Tibial nerve (tissue), 4 donors: Measurements from ENCODE around the gene LSM2.

Source experiments
- EP300 ChIP-seq, 2 donors: sonication (generic); formaldehyde crosslinking; IDR thresholded peaks; one replicate each; pipeline ENCODE4 v1.6.1; 2017; ENCODE audit warnings: antibody characterized with exemption in 2 of 2, mild to moderate bottlenecking in 1 of 2
- POLR2A ChIP-seq, 2 donors: fragments of 450-650 bp; IDR thresholded peaks; one replicate each; pipeline ENCODE4 v1.6.1; 2017; ENCODE audit warnings: antibody characterized with exemption in 2 of 2, mild to moderate bottlenecking in 2 of 2, moderate library complexity in 2 of 2
- TF ChIP-seq, protein P1 (sequence below), 5 experiments: fragments of 200-600 bp in 3 of 5; fragments of 450-650 bp in 2 of 5; sonication (generic) in 3 of 5; IDR thresholded peaks; one replicate each; pipeline ENCODE4 v1.5.1; 2016 to 2019; ENCODE audit warnings: antibody characterized with exemption in 5 of 5, mild to moderate bottlenecking in 3 of 5, moderate library complexity in 2 of 5

DNA sequence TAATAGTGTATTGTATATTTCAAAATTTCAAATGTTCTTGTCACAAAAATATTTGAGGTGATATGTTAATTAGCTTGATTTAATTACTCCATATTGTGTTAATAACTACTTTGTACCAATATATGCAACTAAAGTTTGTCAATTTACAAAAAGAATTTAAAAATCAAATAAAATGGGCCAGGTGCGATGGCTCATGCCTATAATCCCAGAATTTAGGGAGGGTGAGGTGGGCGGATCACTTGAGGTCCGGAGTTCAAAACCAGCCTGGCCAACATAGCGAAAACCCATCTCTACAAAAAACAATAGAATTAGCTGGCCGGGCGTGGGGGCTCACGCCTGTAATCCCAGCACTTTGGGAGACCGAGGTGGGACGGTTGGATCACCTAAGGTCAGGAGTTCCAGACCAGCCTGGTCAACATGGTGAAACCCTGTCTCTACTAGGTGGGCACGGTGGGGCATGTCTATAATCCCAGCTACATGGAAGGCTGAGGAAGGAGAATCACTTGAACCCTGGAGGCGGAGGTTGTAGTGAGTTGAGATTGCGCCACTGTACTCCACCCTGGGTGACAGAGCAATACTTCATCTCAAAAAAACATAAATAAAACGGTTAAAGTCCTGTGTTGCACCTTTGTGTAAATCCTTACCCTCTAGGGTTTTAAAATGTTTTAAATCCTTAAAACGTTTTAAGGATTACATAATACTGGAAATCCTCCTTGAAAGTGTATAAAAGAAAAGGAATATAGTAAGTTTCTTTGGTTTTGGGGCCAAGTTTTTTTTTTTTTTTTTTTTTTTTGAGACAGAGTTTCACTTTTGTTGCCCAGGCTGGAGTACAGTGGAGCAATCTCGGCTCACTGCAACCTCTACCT, 24.8 kb upstream of the LSM2 start:
- TF ChIP-seq, protein P1, sequence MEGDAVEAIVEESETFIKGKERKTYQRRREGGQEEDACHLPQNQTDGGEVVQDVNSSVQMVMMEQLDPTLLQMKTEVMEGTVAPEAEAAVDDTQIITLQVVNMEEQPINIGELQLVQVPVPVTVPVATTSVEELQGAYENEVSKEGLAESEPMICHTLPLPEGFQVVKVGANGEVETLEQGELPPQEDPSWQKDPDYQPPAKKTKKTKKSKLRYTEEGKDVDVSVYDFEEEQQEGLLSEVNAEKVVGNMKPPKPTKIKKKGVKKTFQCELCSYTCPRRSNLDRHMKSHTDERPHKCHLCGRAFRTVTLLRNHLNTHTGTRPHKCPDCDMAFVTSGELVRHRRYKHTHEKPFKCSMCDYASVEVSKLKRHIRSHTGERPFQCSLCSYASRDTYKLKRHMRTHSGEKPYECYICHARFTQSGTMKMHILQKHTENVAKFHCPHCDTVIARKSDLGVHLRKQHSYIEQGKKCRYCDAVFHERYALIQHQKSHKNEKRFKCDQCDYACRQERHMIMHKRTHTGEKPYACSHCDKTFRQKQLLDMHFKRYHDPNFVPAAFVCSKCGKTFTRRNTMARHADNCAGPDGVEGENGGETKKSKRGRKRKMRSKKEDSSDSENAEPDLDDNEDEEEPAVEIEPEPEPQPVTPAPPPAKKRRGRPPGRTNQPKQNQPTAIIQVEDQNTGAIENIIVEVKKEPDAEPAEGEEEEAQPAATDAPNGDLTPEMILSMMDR (IDR thresholded peaks at IDR 0.05): no peak
- TF ChIP-seq EP300 (IDR thresholded peaks at IDR 0.05): peak in 1 of 2 donors; percentile 36
- TF ChIP-seq POLR2A (IDR thresholded peaks at IDR 0.05): no peak
